Gastroesophageal sphincter (tissue), 3 donors: ENCODE results near the gene AKR1B1.

ENCODE experiments used
- EP300 ChIP-seq: sonication (generic); formaldehyde crosslinking; IDR thresholded peaks from one replicate; pipeline ENCODE4 v1.6.1; 2017; ENCODE audit warnings: antibody characterized with exemption, mild to moderate bottlenecking
- POLR2A ChIP-seq, 2 donors: fragments of 450-650 bp; IDR thresholded peaks; one replicate each; pipeline ENCODE4 v1.6.1; 2017; ENCODE audit warnings: antibody characterized with exemption in 2 of 2, mild to moderate bottlenecking in 2 of 2, moderate library complexity in 1 of 2
- POLR2AphosphoS5 ChIP-seq: sonication (generic); formaldehyde crosslinking; IDR thresholded peaks from one replicate; pipeline ENCODE4 v1.6.1; 2017; ENCODE audit warnings: antibody characterized with exemption
- TF ChIP-seq, protein P1 (sequence below), 4 experiments: fragments of 200-600 bp in 2 of 4; fragments of 450-650 bp in 2 of 4; sonication (generic) in 1 of 4; IDR thresholded peaks; one replicate each; pipeline ENCODE4 v1.5.1; 2017 to 2019; ENCODE audit warnings: antibody characterized with exemption in 4 of 4, mild to moderate bottlenecking in 2 of 4, moderate library complexity in 2 of 4

DNA sequence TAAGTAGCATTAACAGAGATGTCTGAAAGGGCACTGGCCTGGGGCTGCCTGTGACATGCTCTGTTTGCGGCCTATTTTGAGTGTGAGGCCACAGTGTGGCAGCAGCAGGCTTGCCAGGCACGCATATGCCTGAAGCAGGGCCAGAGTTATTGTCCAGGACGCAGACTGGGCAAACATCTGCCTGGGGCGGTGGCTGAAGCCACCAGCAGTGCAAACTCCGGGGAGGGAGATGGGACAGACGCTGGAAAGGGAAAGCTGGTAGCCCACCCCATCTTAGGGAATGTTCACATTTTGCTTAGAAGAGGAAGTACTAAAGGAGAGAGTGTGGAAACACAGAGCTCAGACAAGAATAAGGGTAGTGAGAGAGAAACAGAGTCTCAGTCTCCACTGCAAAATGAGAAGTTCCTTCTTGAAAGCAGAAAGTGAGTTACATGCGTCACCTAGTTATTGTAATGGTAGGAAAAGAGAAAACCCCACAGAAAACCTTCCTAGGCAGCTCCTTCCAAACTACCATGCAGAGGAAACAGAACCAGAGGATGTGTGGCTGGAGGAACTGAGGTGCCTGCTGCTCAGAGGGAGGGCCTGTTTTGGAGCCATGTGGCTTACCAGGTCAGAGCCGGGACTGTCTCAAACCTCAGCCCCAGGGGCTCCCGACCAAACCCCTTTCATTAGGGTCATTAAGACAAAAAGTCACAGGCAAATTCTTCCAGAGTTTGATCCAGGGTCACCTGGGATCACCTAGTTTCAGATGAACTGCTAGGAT is 14.5 kb downstream of the AKR1B1 start:
- TF ChIP-seq, protein P1, sequence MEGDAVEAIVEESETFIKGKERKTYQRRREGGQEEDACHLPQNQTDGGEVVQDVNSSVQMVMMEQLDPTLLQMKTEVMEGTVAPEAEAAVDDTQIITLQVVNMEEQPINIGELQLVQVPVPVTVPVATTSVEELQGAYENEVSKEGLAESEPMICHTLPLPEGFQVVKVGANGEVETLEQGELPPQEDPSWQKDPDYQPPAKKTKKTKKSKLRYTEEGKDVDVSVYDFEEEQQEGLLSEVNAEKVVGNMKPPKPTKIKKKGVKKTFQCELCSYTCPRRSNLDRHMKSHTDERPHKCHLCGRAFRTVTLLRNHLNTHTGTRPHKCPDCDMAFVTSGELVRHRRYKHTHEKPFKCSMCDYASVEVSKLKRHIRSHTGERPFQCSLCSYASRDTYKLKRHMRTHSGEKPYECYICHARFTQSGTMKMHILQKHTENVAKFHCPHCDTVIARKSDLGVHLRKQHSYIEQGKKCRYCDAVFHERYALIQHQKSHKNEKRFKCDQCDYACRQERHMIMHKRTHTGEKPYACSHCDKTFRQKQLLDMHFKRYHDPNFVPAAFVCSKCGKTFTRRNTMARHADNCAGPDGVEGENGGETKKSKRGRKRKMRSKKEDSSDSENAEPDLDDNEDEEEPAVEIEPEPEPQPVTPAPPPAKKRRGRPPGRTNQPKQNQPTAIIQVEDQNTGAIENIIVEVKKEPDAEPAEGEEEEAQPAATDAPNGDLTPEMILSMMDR (IDR thresholded peaks at IDR 0.05): no peak
- no peak for TF ChIP-seq EP300
- no peak for TF ChIP-seq POLR2A (IDR thresholded peaks at IDR 0.05)
- no peak for TF ChIP-seq POLR2AphosphoS5
